ENCODE results near the gene SMARCA2.

Gene SMARCA2

DNA sequence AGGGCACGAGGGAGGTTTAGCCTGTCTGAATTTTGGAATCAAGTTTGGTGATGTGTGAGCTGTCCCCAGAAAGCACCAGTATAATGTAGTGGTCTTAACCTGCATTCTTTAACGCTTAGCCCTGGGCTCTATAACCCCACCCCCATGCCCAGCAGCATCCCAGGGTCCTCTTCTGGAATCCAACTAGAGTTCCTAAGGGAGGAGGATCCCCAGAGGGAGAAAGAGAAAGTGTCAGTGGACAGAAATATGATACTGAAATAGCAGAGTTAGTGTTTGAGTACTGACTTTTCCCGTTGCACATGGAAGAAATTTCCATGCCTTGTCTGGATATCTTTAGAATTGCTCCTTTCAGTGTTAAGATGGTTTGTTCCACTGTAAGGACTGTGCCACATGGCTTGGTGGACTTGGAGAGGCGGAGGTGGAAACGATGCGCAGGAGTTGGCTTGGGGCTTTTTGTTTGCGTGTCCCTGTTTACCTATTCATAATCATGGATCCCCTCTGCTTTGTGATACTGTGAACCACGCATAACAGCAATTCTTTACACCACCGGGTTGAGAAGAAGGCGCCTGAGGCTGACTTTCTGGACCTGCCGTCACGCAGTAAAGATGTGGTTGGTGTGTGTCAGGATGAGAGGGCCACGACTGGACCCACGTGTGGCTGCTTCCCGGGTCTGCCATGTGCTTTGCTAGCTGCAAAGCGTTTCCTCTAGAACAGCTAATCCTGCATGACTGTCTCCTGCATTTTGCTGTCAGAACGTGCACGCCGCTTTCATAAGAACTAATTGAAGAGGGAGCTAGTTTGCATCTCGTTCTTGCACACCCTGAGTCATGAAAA is 142.3 kb downstream of the SMARCA2 start:
- DNase-seq (ENCODE audit: extremely low read depth, insufficient read length), result peak; percentile 56
- peak overlapping the region; percentile 58 for H3K4me3 ChIP-seq (replicated peaks; ENCODE audit: low read depth, low read length)
- TF ChIP-seq, protein P1, sequence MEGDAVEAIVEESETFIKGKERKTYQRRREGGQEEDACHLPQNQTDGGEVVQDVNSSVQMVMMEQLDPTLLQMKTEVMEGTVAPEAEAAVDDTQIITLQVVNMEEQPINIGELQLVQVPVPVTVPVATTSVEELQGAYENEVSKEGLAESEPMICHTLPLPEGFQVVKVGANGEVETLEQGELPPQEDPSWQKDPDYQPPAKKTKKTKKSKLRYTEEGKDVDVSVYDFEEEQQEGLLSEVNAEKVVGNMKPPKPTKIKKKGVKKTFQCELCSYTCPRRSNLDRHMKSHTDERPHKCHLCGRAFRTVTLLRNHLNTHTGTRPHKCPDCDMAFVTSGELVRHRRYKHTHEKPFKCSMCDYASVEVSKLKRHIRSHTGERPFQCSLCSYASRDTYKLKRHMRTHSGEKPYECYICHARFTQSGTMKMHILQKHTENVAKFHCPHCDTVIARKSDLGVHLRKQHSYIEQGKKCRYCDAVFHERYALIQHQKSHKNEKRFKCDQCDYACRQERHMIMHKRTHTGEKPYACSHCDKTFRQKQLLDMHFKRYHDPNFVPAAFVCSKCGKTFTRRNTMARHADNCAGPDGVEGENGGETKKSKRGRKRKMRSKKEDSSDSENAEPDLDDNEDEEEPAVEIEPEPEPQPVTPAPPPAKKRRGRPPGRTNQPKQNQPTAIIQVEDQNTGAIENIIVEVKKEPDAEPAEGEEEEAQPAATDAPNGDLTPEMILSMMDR (IDR thresholded peaks at IDR 0.05; ENCODE audit: insufficient read depth, low read length, poor library complexity, severe bottlenecking), result no peak
- no peaks in the 10 kb centered on the region for H3K27me3 ChIP-seq (replicated peaks; ENCODE audit: control insufficient read depth, insufficient read depth, low read length)
- H3K36me3 ChIP-seq (ENCODE audit: control insufficient read depth, insufficient read depth, low read length), result peaks cover 3% of the 10 kb centered on the region

DNA sequence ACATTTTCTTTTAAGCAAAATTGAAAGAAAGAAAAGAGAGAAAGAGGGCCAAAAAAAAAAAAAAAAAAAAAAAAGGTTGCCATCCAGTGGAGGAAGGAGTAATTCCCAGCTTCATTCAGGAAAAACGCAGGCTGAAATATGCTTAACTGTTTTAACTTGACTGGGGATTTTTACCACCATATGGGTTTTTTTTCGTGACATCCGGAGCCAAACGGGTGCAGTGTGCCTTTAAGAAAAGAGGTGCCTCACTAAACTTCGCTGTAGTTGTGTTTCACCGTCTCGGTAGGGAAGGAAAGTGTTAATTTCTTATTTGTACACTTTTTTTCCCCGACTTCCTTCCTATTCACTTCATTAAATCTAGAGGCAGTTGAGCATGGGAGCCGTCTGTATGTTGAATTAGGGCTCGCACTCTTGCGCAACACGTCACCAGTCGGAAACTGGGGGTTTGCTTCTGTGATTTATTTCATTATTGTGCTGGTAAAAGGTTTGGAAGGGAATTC is 143.0 kb downstream of the SMARCA2 start:
- H3K36me3 ChIP-seq (ENCODE audit: control insufficient read depth, insufficient read depth, low read length), result peaks cover 5% of the 10 kb centered on the region
- peak; percentile 29 for DNase-seq (ENCODE audit: extremely low read depth, insufficient read length)
- TF ChIP-seq, protein P1 (IDR thresholded peaks at IDR 0.05; ENCODE audit: insufficient read depth, low read length, poor library complexity, severe bottlenecking), result no peak
- H3K27me3 ChIP-seq (replicated peaks; ENCODE audit: control insufficient read depth, insufficient read depth, low read length), result no peaks in the 10 kb centered on the region
- H3K4me3 ChIP-seq (replicated peaks; ENCODE audit: low read depth, low read length), result peak overlapping the region; percentile 58

DNA sequence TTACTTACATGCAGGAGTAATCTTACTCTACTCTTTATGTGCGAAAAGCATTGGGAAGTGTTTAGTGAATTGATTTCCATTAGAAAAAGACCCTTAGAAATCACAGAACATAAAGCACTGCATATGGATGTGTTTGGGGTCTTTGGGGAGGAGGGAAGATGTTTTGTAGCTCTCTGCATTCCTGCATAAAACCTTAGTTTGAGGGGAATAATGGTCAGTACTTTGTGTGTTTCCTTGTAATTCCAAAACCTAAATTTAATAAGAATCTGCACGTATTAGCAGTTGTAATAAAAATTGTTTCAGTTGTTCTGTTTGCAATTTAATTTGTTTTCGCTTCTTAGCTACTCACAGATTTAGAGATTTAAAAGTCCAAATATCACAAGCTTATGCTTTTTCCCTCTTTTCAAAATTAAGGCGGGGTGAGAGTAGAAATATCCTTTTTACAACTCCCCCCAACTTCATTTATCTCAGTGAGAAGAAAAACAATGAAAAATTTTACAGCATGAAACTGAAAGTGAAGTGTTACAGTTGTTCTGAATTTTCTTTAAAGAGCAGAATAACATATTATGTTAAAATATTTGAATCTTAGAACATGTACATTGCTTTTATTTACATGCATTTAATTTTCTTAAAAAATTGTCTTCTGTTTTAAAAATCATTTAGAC is 143.8 kb downstream of the SMARCA2 start:
- peak overlapping the region; percentile 58 for H3K4me3 ChIP-seq (replicated peaks; ENCODE audit: low read depth, low read length)
- H3K36me3 ChIP-seq (ENCODE audit: control insufficient read depth, insufficient read depth, low read length), result peaks cover 9% of the 10 kb centered on the region
- no peaks in the 10 kb centered on the region for H3K27me3 ChIP-seq (replicated peaks; ENCODE audit: control insufficient read depth, insufficient read depth, low read length)
- DNase-seq (ENCODE audit: extremely low read depth, insufficient read length), result no peak
- TF ChIP-seq, protein P1 (IDR thresholded peaks at IDR 0.05; ENCODE audit: insufficient read depth, low read length, poor library complexity, severe bottlenecking), result no peak

- Histone ChIP-seq H3K27me3 (replicated peaks; ENCODE audit: control insufficient read depth, insufficient read depth, low read length) (no peaks in the 10 kb centered on the region), H3K36me3 (ENCODE audit: control insufficient read depth, insufficient read depth, low read length) (peaks cover 10% of the 10 kb centered on the region), H3K4me3 (replicated peaks; ENCODE audit: low read depth, low read length) (peak overlapping the region; percentile 58)
- TF ChIP-seq, protein P1 (IDR thresholded peaks at IDR 0.05; ENCODE audit: insufficient read depth, low read length, poor library complexity, severe bottlenecking), result no peak
- DNase-seq (ENCODE audit: extremely low read depth, insufficient read length), result no peak
Measured at GRCh38 chr9:2159521-2160454, 144.6 kb downstream of the SMARCA2 start.

DNA sequence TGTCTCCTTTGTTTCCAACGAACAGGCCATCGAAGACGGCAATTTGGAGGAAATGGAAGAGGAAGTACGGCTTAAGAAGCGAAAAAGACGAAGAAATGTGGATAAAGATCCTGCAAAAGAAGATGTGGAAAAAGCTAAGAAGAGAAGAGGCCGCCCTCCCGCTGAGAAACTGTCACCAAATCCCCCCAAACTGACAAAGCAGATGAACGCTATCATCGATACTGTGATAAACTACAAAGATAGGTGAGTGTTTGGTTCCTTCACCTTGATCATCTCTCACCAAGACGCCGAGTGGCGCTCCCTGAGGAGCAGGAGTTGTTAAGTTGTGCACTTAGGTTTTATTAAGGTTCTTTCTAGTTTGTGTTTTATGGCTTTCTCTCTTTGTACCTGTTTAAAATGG is 146.5 kb downstream of the SMARCA2 start:
- Histone ChIP-seq H3K4me3 (replicated peaks; ENCODE audit: low read depth, low read length) (no peak overlapping the region), H3K27me3 (replicated peaks; ENCODE audit: control insufficient read depth, insufficient read depth, low read length) (no peaks in the 10 kb centered on the region), H3K36me3 (ENCODE audit: control insufficient read depth, insufficient read depth, low read length) (peaks cover 10% of the 10 kb centered on the region)
- TF ChIP-seq, protein P1 (IDR thresholded peaks at IDR 0.05; ENCODE audit: insufficient read depth, low read length, poor library complexity, severe bottlenecking), result no peak
- DNase-seq (ENCODE audit: extremely low read depth, insufficient read length), result no peak
